Measurements from ENCODE around the gene ORC3.
"Not testable (repeated sequence)": the region's sequence is repeated elsewhere in the genome, so short reads cannot be mapped to it uniquely, and the experiment has no call there.

Gene ORC3

DNA sequence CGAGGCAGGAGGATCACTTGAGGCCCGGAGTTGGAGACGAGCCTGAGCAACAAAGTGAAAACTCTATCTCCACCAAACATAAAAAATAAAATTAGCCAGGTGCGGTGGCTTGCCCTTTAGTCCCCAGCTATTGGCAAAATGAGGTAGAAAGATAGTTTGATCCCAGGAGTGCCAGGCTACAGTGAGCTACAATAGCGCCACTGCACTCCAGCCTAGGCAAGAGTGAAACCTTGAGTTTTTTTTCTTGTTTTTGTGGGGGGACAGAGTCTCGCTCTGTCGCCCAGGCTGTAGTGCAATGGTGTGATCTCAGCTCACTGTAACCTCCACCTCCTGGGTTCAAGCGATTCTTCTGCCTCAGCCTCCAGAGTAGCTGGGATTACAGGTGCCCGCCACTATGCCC is 98.0 kb downstream of the ORC3 start:
- H3K36me3 ChIP-seq (ENCODE audit: insufficient read depth, low read length); H3K27ac ChIP-seq (ENCODE audit: low read depth, low read length): not testable (repeated sequence)
- H3K4me1 ChIP-seq (ENCODE audit: control insufficient read depth, insufficient read depth, low read length, unreplicated experiment), result peaks cover 26% of the 10 kb centered on the region

GRCh38 chr6:87690441-87690840 is 100.5 kb downstream of the ORC3 start:
- Histone ChIP-seq H3K27me3 (ENCODE audit: insufficient read depth, low read length) (no peaks in the 10 kb centered on the region), H3K4me1 (ENCODE audit: control insufficient read depth, insufficient read depth, low read length, unreplicated experiment) (peaks cover 28% of the 10 kb centered on the region), H3K4me3 (ENCODE audit: low read depth, low read length) (no peak overlapping the region), H3K27ac (ENCODE audit: low read depth, low read length) (no peak overlapping the region), H3K79me2 (ENCODE audit: control insufficient read depth, insufficient read depth, low read length, unreplicated experiment) (peaks cover 99% of the 10 kb centered on the region), H3K36me3 (ENCODE audit: insufficient read depth, low read length) (no peaks in the 10 kb centered on the region), H2AFZ (ENCODE audit: low read length, unreplicated experiment) (no peak overlapping the region)

More for the DNA sequence above, 98.0 kb downstream of the ORC3 start:
- H2AFZ ChIP-seq (ENCODE audit: low read length, unreplicated experiment); H3K4me3 ChIP-seq (ENCODE audit: low read depth, low read length); H3K27me3 ChIP-seq (ENCODE audit: insufficient read depth, low read length): not testable (repeated sequence)
- H3K79me2 ChIP-seq (ENCODE audit: control insufficient read depth, insufficient read depth, low read length, unreplicated experiment), result peaks cover 99% of the 10 kb centered on the region

DNA sequence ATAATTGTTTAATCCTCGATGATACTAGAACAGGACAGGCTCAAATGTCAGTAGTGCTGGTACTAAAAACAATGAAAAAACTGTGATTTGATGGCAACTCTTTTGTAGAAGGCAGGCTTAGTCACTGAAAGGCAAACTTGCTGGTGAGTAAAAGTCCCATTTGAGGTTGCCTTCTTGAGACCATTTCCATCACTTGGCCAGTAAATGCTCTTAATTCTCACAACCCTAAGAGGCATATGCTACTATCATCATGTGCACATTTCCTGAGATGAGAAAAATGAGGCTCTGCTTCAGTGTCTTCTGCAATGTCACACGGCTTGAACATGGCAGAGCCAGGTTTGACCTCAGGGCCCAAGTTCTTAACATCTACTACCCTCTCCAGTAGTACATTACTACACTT is 102.2 kb downstream of the ORC3 start:
- H3K4me3 ChIP-seq (ENCODE audit: low read depth, low read length), result no peak overlapping the region
- H3K27me3 ChIP-seq (ENCODE audit: insufficient read depth, low read length), result no peaks in the 10 kb centered on the region
- H3K27ac ChIP-seq (ENCODE audit: low read depth, low read length), result no peak overlapping the region
- peaks cover 35% of the 10 kb centered on the region for H3K4me1 ChIP-seq (ENCODE audit: control insufficient read depth, insufficient read depth, low read length, unreplicated experiment)
- no peak overlapping the region for H2AFZ ChIP-seq (ENCODE audit: low read length, unreplicated experiment)
- H3K36me3 ChIP-seq (ENCODE audit: insufficient read depth, low read length), result no peaks in the 10 kb centered on the region
- peaks cover 97% of the 10 kb centered on the region for H3K79me2 ChIP-seq (ENCODE audit: control insufficient read depth, insufficient read depth, low read length, unreplicated experiment)

DNA sequence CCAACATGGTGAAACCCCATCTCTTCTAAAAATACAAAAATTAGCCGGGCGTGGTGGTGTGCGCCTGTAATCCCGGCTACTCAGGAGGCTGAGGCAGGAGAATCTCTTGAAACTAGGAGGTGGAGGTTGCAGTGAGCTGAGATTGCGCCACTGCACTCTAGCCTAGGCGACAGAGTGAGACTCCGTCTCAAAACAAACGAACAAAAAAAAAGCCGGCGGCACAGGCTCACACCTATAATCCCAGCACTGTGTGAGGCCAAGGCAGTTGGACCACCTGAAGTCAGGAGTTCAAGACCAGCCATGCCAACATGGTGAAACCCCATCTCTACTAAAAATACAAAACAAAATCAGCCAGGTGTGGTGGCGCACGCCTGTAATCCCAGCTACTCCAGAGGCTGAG is 106.9 kb downstream of the ORC3 start:
- H3K79me2 ChIP-seq (ENCODE audit: control insufficient read depth, insufficient read depth, low read length, unreplicated experiment), result peaks cover 98% of the 10 kb centered on the region
- H3K36me3 ChIP-seq (ENCODE audit: insufficient read depth, low read length); H3K27ac ChIP-seq (ENCODE audit: low read depth, low read length); H3K27me3 ChIP-seq (ENCODE audit: insufficient read depth, low read length); H3K4me3 ChIP-seq (ENCODE audit: low read depth, low read length); H2AFZ ChIP-seq (ENCODE audit: low read length, unreplicated experiment): not testable (repeated sequence)
- H3K4me1 ChIP-seq (ENCODE audit: control insufficient read depth, insufficient read depth, low read length, unreplicated experiment), result peaks cover 40% of the 10 kb centered on the region

- Histone ChIP-seq H3K36me3 (ENCODE audit: insufficient read depth, low read length) (peaks cover 8% of the 10 kb centered on the region; the same call in 1 of the 2 replicates), H3K79me2 (ENCODE audit: control insufficient read depth, insufficient read depth, low read length, unreplicated experiment) (peaks cover 90% of the 10 kb centered on the region), H2AFZ (ENCODE audit: low read length, unreplicated experiment) (no peak overlapping the region), H3K27ac (ENCODE audit: low read depth, low read length) (peak overlapping the region; percentile 96), H3K4me3 (ENCODE audit: low read depth, low read length) (peak overlapping the region; percentile 93), H3K27me3 (ENCODE audit: insufficient read depth, low read length) (no peaks in the 10 kb centered on the region), H3K4me1 (ENCODE audit: control insufficient read depth, insufficient read depth, low read length, unreplicated experiment) (peaks cover 40% of the 10 kb centered on the region)
Measured at GRCh38 chr6:87697581-87698546, 107.9 kb downstream of the ORC3 start.

DNA sequence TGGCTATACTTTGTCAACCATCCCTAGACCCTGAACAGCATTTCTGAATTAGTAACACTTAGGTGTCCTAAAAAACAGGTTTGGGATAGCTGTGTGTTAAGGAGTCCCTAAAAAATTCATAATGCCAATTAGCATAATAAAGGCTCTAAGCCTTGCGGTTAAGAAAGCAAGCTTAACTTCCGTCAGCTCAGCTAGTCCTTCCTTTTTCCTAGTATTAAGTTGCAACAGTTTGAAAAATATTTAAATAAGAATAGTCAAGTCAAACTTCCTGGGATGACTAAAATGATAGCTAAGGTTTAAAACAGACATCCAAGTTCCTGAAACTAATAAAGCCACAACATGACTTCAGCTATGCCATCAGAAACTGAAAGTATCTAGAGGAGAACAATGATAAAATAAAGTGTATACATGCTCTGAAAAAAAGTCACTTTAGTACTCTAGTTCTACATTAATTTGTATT is 108.6 kb downstream of the ORC3 start:
- H3K79me2 ChIP-seq (ENCODE audit: control insufficient read depth, insufficient read depth, low read length, unreplicated experiment), result peaks cover 83% of the 10 kb centered on the region
- peaks cover 8% of the 10 kb centered on the region; the same call in 1 of the 2 replicates for H3K36me3 ChIP-seq (ENCODE audit: insufficient read depth, low read length)
- peak overlapping the region; percentile 96 for H3K27ac ChIP-seq (ENCODE audit: low read depth, low read length)
- H3K27me3 ChIP-seq (ENCODE audit: insufficient read depth, low read length), result no peaks in the 10 kb centered on the region
- peaks cover 38% of the 10 kb centered on the region for H3K4me1 ChIP-seq (ENCODE audit: control insufficient read depth, insufficient read depth, low read length, unreplicated experiment)
- no peak overlapping the region for H2AFZ ChIP-seq (ENCODE audit: low read length, unreplicated experiment)
- peak overlapping the region; percentile 93 for H3K4me3 ChIP-seq (ENCODE audit: low read depth, low read length)

GRCh38 chr6:87699576-87699975 is 109.6 kb downstream of the ORC3 start:
- Histone ChIP-seq H3K79me2 (ENCODE audit: control insufficient read depth, insufficient read depth, low read length, unreplicated experiment) (peaks cover 73% of the 10 kb centered on the region), H3K27ac (ENCODE audit: low read depth, low read length) (peak overlapping the region; percentile 96), H3K4me3 (ENCODE audit: low read depth, low read length) (peak overlapping the region; percentile 93)

DNA sequence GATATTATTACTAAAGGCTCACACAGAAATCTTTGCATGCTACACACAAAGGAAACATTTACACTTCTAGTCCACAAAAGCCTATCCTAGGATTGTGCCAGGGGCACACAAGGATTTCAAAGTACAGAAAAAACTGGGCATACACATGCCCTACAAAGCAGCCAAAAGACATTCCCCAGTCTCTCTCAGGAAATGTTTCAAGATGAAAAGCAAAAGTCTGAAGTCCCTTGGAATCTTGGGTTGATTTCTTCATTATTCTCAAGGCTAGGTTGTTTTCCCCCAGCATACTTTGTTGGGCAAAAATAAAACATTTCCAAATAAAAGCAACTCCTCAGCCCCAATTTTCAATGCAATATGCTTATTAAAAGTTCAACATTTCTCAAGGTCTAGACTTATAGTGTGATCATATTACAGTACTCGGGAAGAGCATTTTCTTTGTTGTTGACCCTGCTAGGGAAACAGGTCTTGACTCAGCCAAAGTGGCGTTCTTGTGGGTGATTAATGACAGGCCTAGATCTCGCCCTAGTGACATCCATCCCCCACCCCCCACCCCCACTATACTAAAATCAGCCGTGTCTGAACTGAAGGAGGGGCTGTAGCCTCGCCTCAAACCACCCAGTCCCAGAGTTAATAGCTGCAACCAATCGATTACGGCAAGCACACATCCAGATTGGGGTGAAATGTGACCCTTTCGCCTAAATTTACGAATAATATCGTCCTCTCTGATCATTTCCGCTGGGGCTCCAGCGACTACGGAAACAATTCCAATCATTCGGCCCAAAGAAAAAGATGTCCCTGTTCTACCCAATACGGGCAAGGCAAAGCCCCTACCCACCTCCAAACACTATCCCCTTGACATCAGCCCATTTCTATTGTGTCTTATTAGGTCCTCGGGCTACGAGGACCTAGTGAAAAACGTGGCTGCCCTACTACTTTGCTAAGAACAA is 110.7 kb downstream of the ORC3 start:
- H2AFZ ChIP-seq (ENCODE audit: low read length, unreplicated experiment), result peak overlapping the region; percentile 3

More at GRCh38 chr6:87699576-87699975, 109.6 kb downstream of the ORC3 start:
- peaks cover 8% of the 10 kb centered on the region; the same call in 1 of the 2 replicates for H3K36me3 ChIP-seq (ENCODE audit: insufficient read depth, low read length)
- H2AFZ ChIP-seq (ENCODE audit: low read length, unreplicated experiment), result no peak overlapping the region
- H3K4me1 ChIP-seq (ENCODE audit: control insufficient read depth, insufficient read depth, low read length, unreplicated experiment), result peaks cover 28% of the 10 kb centered on the region
- H3K27me3 ChIP-seq (ENCODE audit: insufficient read depth, low read length), result no peaks in the 10 kb centered on the region

GRCh38 chr6:87701344-87701675 is 111.4 kb downstream of the ORC3 start:
- Histone ChIP-seq H3K79me2 (ENCODE audit: control insufficient read depth, insufficient read depth, low read length, unreplicated experiment) (peaks cover 55% of the 10 kb centered on the region), H3K4me3 (ENCODE audit: low read depth, low read length) (peak overlapping the region; percentile 93), H2AFZ (ENCODE audit: low read length, unreplicated experiment) (peak overlapping the region; percentile 3), H3K27ac (ENCODE audit: low read depth, low read length) (peak overlapping the region; percentile 96), H3K27me3 (ENCODE audit: insufficient read depth, low read length) (no peaks in the 10 kb centered on the region), H3K4me1 (ENCODE audit: control insufficient read depth, insufficient read depth, low read length, unreplicated experiment) (peaks cover 21% of the 10 kb centered on the region), H3K36me3 (ENCODE audit: insufficient read depth, low read length) (peaks cover 8% of the 10 kb centered on the region; the same call in 1 of the 2 replicates)

More for the DNA sequence above, 110.7 kb downstream of the ORC3 start:
- Histone ChIP-seq H3K4me1 (ENCODE audit: control insufficient read depth, insufficient read depth, low read length, unreplicated experiment) (peaks cover 27% of the 10 kb centered on the region), H3K36me3 (ENCODE audit: insufficient read depth, low read length) (peaks cover 8% of the 10 kb centered on the region; the same call in 1 of the 2 replicates), H3K4me3 (ENCODE audit: low read depth, low read length) (peak overlapping the region; percentile 93), H3K27ac (ENCODE audit: low read depth, low read length) (peak overlapping the region; percentile 96), H3K27me3 (ENCODE audit: insufficient read depth, low read length) (no peaks in the 10 kb centered on the region), H3K79me2 (ENCODE audit: control insufficient read depth, insufficient read depth, low read length, unreplicated experiment) (peaks cover 62% of the 10 kb centered on the region)
